HepG2 (cell line): ENCODE measurements around the gene FAM221A. TPM values are rescaled to one million over a fixed set of nuclear protein-coding genes. Genes with fewer than 3 reads are reported as not detected.

Experiments used
- ATAC-seq: fragments of 200-7000 bp; cut with Tn5 transposase; 3 replicates; pipeline ENCODE4 v1.9.1; 2020; ENCODE audit warnings: mild to moderate bottlenecking, moderate library complexity
- BruUV-seq: library from RNA; stranded (reverse); fragments of 400-500 nt; replicated peaks from 2 replicates; lab custom pipeline; 2021; lab: Mats Ljungman, UMichigan
- CTCF ChIA-PET: fragments of 300-600 bp; formaldehyde crosslinking; extraction: SDS; loops from one replicate; lab custom pipeline; 2021; ENCODE audit warnings: low total read pairs, inconsistent platforms, low intra/inter-chr PET ratio; lab: Yijun Ruan, JAX
- POLR2A ChIA-PET: fragments of 350-600 bp; sonication (Branson Sonifier 250); formaldehyde crosslinking; loops from one replicate; lab custom pipeline; 2020; ENCODE audit warnings: antibody characterized with exemption, inconsistent platforms; lab: Yijun Ruan, JAX
- DNase-seq: peaks from one replicate; pipeline ENCODE4 v3.0.0-alpha.2; 2015; ENCODE audit warnings: low spot score
- FAIRE-seq: peaks from 3 replicates; lab custom pipeline; 2011; peaks lifted over from hg19 to GRCh38; lab: Jason Lieb, UNC
- H2AFZ ChIP-seq: one replicate; pipeline ENCODE4 v1.6.1; 2011; ENCODE audit warnings: low read length, inconsistent platforms
- H3K27ac ChIP-seq: fragments of 300-600 bp; 3 replicates; pipeline ENCODE4 v1.8.0; 2011; ENCODE audit warnings: mixed run types, mild to moderate bottlenecking, mixed read lengths, low read length, inconsistent platforms; ENCODE audit not compliant: insufficient read depth; ENCODE audit errors: extremely low read length
- H3K27me3 ChIP-seq, 2 experiments: fragments of 200-600 bp in 1 of 2; 2 replicates in 1 of 2; 3 replicates in 1 of 2; pipeline versions ENCODE4 v1.6.0 to v1.8.0; 2011; ENCODE audit warnings: low read length in 2 of 2, mild to moderate bottlenecking in 2 of 2, moderate library complexity in 2 of 2, inconsistent platforms in 1 of 2; ENCODE audit not compliant: insufficient read depth in 2 of 2, control insufficient read depth in 1 of 2
- H3K36me3 ChIP-seq, 2 experiments: fragments of 200-600 bp in 1 of 2; replicated peaks in 1 of 2; 2 replicates in 1 of 2; 3 replicates in 1 of 2; pipeline versions ENCODE4 v1.5.1 to v1.8.0; 2011; ENCODE audit warnings: low read length in 2 of 2, inconsistent platforms in 1 of 2; ENCODE audit not compliant: insufficient read depth in 2 of 2, control insufficient read depth in 1 of 2
- H3K4me1 ChIP-seq: 2 replicates; pipeline ENCODE4 v1.5.1; 2012; ENCODE audit warnings: low read length, inconsistent platforms; ENCODE audit not compliant: insufficient read depth
- H3K4me2 ChIP-seq: 2 replicates; pipeline ENCODE4 v1.6.0; 2011; ENCODE audit warnings: low read depth, low read length, inconsistent platforms
- H3K4me3 ChIP-seq, 3 experiments: fragments of 200-600 bp in 1 of 3; sonication (generic), shearing (Covaris generic) in 1 of 3; replicated peaks in 1 of 3; 2 replicates each; pipeline ENCODE4 v1.5.1; 2011 to 2016; ENCODE audit warnings: low read length in 3 of 3, inconsistent platforms in 2 of 3, low read depth in 2 of 3, mild to moderate bottlenecking in 2 of 3, control low read depth in 1 of 3, mixed read lengths in 1 of 3; ENCODE audit not compliant: insufficient read depth in 1 of 3
- H3K79me2 ChIP-seq: one replicate; pipeline ENCODE4 v1.6.1; 2011; ENCODE audit warnings: low read length, inconsistent platforms; ENCODE audit not compliant: insufficient read depth
- H3K9ac ChIP-seq: 2 replicates; pipeline ENCODE4 v1.6.0; 2011; ENCODE audit warnings: mild to moderate bottlenecking, low read depth, low read length, inconsistent platforms; ENCODE audit not compliant: insufficient read depth
- H3K9me3 ChIP-seq: 2 replicates; pipeline ENCODE4 v1.5.1; 2012; ENCODE audit warnings: mild to moderate bottlenecking, low read length
- H4K20me1 ChIP-seq: 2 replicates; pipeline ENCODE4 v1.6.0; 2011; ENCODE audit warnings: inconsistent platforms, mild to moderate bottlenecking, low read length, moderate library complexity; ENCODE audit not compliant: insufficient read depth
- FIP1L1 ChIP-seq: fragments of 200-400 bp; formaldehyde crosslinking; IDR thresholded peaks from 2 replicates; pipeline ENCODE4 v1.6.1; 2018; ENCODE audit warnings: low read depth, mild to moderate bottlenecking, low read length, moderate library complexity, borderline replicate concordance; ENCODE audit not compliant: insufficient read depth
- FOXO4 ChIP-seq: sonication (generic); formaldehyde crosslinking; conservative IDR thresholded peaks from 2 replicates; pipeline ENCODE4 v1.8.1; 2023; ENCODE audit warnings: missing genetic modification reagents
- ISX ChIP-seq: sonication (generic); formaldehyde crosslinking; conservative IDR thresholded peaks from 2 replicates; pipeline ENCODE4 v1.5.0; 2020; ENCODE audit warnings: missing genetic modification reagents
- KLF13 ChIP-seq: sonication (generic); formaldehyde crosslinking; IDR thresholded peaks from 2 replicates; pipeline ENCODE4 v1.4.0; 2020; ENCODE audit warnings: mild to moderate bottlenecking, missing genetic modification reagents
- RBM22 ChIP-seq: fragments of 200-400 bp; formaldehyde crosslinking; optimal IDR thresholded peaks from 2 replicates; pipeline ENCODE3; 2017; ENCODE audit warnings: mild to moderate bottlenecking, low read length, moderate library complexity
- SAP130 ChIP-seq: IDR thresholded peaks from 2 replicates; pipeline ENCODE4 v1.6.1; 2016; ENCODE audit warnings: low read depth
- SRY ChIP-seq: sonication (generic); formaldehyde crosslinking; IDR thresholded peaks from 2 replicates; pipeline ENCODE4 v1.8.0; 2022; ENCODE audit warnings: mild to moderate bottlenecking, missing genetic modification reagents
- ZBTB8A ChIP-seq: sonication (generic); formaldehyde crosslinking; IDR thresholded peaks from 2 replicates; pipeline ENCODE4 v1.4.0; 2020; ENCODE audit warnings: mild to moderate bottlenecking, low read depth, missing genetic modification reagents, borderline replicate concordance
- ZNF275 ChIP-seq: sonication (generic); formaldehyde crosslinking; IDR thresholded peaks from 2 replicates; pipeline ENCODE4 v1.8.0; 2022; ENCODE audit warnings: missing genetic modification reagents, mild to moderate bottlenecking, inconsistent platforms, borderline replicate concordance
- ZNF331 ChIP-seq: sonication (generic); formaldehyde crosslinking; IDR thresholded peaks from 2 replicates; pipeline ENCODE4 v1.4.0; 2020; ENCODE audit warnings: missing genetic modification reagents
- ZNF335 ChIP-seq: sonication (generic); formaldehyde crosslinking; IDR thresholded peaks from 2 replicates; pipeline ENCODE4 v1.4.0; 2020; ENCODE audit warnings: missing genetic modification reagents
- ZNF383 ChIP-seq: sonication (generic); formaldehyde crosslinking; IDR thresholded peaks from 2 replicates; pipeline ENCODE4 v1.4.0; 2020; ENCODE audit warnings: missing genetic modification reagents, mild to moderate bottlenecking, borderline replicate concordance
- ZNF850 ChIP-seq: sonication (generic); formaldehyde crosslinking; conservative IDR thresholded peaks from 2 replicates; pipeline ENCODE4 v1.9.0; 2021; ENCODE audit warnings: mild to moderate bottlenecking, missing genetic modification reagents
- ZNF883 ChIP-seq: sonication (generic); formaldehyde crosslinking; IDR thresholded peaks from 2 replicates; pipeline ENCODE4 v1.5.1; 2020; ENCODE audit warnings: mild to moderate bottlenecking, missing genetic modification reagents; ENCODE audit errors: not compliant biosample characterization
- in situ Hi-C: cut with HindIII; loops from 2 replicates; pipeline ENCODE4 v1.10.0; 2017; ENCODE audit warnings: low pct_unique_long_range_greater_than_20kb; ENCODE audit not compliant: extremely low pct_ligation_motif_present
- intact Hi-C: fragments of 100-400 bp; cut with micrococcal nuclease; formaldehyde crosslinking; loops from one replicate; pipeline ENCODE4 v1.10.0; 2022; ENCODE audit not compliant: unreplicated experiment
- polyA plus RNA-seq, 8 experiments: library from polyadenylated mRNA; depleted of rRNA in 3 of 8; stranded (reverse) in 7 of 8; unstranded in 1 of 8; fragments of >200 nt; fragmentation: Illumina TruSeq in 4 of 8; extraction: Trizol in 4 of 8; gene quantifications; 2 replicates each; pipeline versions ENCODE4 v1.2.1 to v1.2.3, GENCODE V29; 2011 to 2016; ENCODE audit warnings: low read depth in 4 of 8, missing spikeins in 1 of 8, mixed read lengths in 1 of 8; ENCODE audit not compliant: insufficient read depth in 1 of 8
- total RNA-seq, 5 experiments: library from RNA; depleted of rRNA; stranded (reverse); fragments of >200 nt; fragmentation: Illumina TruSeq; extraction: Trizol; gene quantifications; 2 replicates each; pipeline ENCODE4 v1.2.3, GENCODE V29; 2016; ENCODE audit warnings: low read depth in 1 of 5

The FAM221A gene
- total and polyA plus RNA-seq, 2 of the 13 experiments (the other 11 are each of a cell fraction or from before 2014, with no cell fraction given) = 0.08 TPM; not detected in 1

DNA sequence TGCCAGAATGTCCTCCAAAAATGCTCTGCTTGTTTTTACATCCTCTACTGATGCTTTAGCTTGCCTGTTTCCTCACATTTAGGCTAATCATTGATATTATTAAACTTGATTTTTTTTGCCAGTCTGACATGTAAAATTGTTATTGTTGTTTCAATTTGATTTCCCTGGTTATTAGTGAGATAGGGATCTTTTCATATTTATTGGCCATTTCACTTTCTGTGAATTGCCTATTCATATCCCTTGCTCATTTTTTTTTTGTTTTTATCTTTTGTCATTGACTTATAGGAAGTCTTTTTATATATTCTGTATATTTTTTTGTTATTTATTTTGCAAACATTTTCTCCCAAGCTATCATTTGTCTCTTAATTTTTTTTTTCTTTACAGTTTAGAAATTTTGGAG, 13.2 kb downstream of the FAM221A start:
- Histone ChIP-seq H3K9me3 (no peaks in the 10 kb centered on the region), H4K20me1 (no peaks in the 10 kb centered on the region), H3K79me2 (no peaks in the 10 kb centered on the region), H3K27ac (no peak overlapping the region), H3K4me2 (no peak overlapping the region), H3K27me3 (no peaks in the 10 kb centered on the region), H3K4me1 (no peaks in the 10 kb centered on the region), H2AFZ (no peak overlapping the region), H3K4me3 (no peak overlapping the region), H3K36me3 (no peaks in the 10 kb centered on the region), H3K9ac (no peak overlapping the region)
- ATAC-seq = no peak
- ChIA-PET CTCF (no interaction called here), POLR2A (no interaction called here)
- no peak for DNase-seq
- no TSS peak for BruUV-seq
- FAIRE-seq = no peak
- TF ChIP-seq ZBTB8A = no peak
- no peak for TF ChIP-seq RBM22
- no peak for TF ChIP-seq ZNF383
- no peak for TF ChIP-seq SAP130 (CRISPR knock-in tag)
- TF ChIP-seq FOXO4 (CRISPR knock-in tag) = no peak
- no peak for TF ChIP-seq ISX (CRISPR knock-in tag)
- no peak for TF ChIP-seq ZNF275 (CRISPR knock-in tag)
- TF ChIP-seq ZNF331 (CRISPR knock-in tag) = no peak
- TF ChIP-seq FIP1L1 = no peak
- TF ChIP-seq ZNF883 (CRISPR knock-in tag) = no peak
- TF ChIP-seq ZNF850 = no peak
- TF ChIP-seq ZNF335 (CRISPR knock-in tag) = no peak
- TF ChIP-seq KLF13 (CRISPR knock-in tag) = no peak
- TF ChIP-seq SRY = no peak
- in situ Hi-C loops (no loop called here), intact Hi-C loops (no loop called here)
